LNCAP (cell line): ENCODE measurements around the gene TMEM82.

Experiments used
- CTCF ChIP-seq: fragments of 450-650 bp; IDR thresholded peaks from 2 replicates; pipeline ENCODE4 v1.5.1; 2017; ENCODE audit warnings: mild to moderate bottlenecking

The TMEM82 gene

GRCh38 chr1:15770313-15770962 is 28.1 kb downstream of the TMEM82 start:
- TF ChIP-seq CTCF, result no peak

GRCh38 chr1:15771836-15772515 is 29.7 kb downstream of the TMEM82 start:
- no peak for TF ChIP-seq CTCF

- TF ChIP-seq CTCF, result no peak
Measured at GRCh38 chr1:15775706-15776105, 33.4 kb downstream of the TMEM82 start.

- no peak for TF ChIP-seq CTCF
Measured at GRCh38 chr1:15777909-15778707, 35.8 kb downstream of the TMEM82 start.

GRCh38 chr1:15785683-15786082 is 43.4 kb downstream of the TMEM82 start:
- TF ChIP-seq CTCF, result no peak

GRCh38 chr1:15786581-15786980 is 44.3 kb downstream of the TMEM82 start:
- no peak for TF ChIP-seq CTCF

- no peak for TF ChIP-seq CTCF
Measured at GRCh38 chr1:15788624-15789301, 46.5 kb downstream of the TMEM82 start.
